ENCODE data around the gene POLR3G.

GRCh38 chr5:90547072-90547536, 72.4 kb downstream of the POLR3G start:
- TF ChIP-seq CTCF (conservative IDR thresholded peaks at IDR 0.05) (no peak), ZFX (IDR thresholded peaks at IDR 0.05) (no peak)
